NK-92 (cell line): ENCODE measurements around the gene RER1.

ENCODE experiments used
- DNase-seq: peaks from one replicate; lab custom pipeline; 2025; ENCODE audit not compliant: unreplicated experiment; lab: John Stamatoyannopoulos, UW

Gene RER1

GRCh38 chr1:2353551-2354438 is 37.8 kb upstream of the RER1 start:
- no peak for DNase-seq

- no peak for DNase-seq
These were observed 36.9 kb upstream of the RER1 start for GRCh38 chr1:2354511-2355372.

DNA sequence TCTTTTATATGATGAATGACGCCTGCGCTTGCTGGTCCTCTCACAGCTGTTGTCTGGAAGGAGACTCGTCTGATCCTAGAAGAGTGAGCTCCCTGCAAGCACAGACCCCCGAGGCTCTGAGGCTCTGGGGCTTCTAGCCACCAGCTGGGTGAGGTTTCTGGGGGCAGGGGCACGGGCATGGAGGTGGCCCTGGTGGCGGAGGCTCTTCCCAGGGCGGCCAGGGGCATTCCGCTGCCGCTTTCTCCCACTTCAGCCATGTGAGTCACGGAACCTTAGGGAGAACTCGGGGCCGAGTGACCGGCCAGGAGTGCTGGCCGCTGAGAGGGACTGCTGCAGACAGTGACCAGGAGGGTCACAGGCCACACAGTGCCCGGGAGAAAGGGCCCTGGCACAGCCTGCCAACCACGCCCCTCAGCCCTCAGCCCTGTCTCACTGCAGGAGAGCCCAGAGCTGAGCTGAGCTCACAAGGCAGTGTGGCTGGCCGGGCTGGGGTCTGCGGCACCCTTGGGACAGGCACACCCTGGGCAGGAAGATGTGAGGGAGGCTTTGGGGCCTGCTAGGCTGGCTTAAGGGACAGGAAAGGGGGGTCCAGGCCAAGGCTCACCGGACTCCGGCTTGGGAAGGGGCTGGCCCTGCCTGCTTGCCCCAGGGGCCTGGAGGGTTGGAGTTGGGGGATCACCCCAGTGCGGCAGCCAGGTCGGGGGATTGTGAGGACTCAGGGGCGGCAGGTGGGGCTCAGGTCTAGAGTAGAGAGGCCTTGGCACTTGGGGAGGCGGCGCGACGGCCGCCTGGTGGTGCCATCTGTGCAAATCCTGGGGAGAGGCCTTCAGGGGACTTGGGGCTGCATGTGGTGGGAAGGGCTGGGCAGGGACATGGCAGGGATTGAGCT is 36.0 kb upstream of the RER1 start:
- no peak for DNase-seq

- DNase-seq, result no peak
These were observed 35.2 kb upstream of the RER1 start for GRCh38 chr1:2356401-2356800.

DNA sequence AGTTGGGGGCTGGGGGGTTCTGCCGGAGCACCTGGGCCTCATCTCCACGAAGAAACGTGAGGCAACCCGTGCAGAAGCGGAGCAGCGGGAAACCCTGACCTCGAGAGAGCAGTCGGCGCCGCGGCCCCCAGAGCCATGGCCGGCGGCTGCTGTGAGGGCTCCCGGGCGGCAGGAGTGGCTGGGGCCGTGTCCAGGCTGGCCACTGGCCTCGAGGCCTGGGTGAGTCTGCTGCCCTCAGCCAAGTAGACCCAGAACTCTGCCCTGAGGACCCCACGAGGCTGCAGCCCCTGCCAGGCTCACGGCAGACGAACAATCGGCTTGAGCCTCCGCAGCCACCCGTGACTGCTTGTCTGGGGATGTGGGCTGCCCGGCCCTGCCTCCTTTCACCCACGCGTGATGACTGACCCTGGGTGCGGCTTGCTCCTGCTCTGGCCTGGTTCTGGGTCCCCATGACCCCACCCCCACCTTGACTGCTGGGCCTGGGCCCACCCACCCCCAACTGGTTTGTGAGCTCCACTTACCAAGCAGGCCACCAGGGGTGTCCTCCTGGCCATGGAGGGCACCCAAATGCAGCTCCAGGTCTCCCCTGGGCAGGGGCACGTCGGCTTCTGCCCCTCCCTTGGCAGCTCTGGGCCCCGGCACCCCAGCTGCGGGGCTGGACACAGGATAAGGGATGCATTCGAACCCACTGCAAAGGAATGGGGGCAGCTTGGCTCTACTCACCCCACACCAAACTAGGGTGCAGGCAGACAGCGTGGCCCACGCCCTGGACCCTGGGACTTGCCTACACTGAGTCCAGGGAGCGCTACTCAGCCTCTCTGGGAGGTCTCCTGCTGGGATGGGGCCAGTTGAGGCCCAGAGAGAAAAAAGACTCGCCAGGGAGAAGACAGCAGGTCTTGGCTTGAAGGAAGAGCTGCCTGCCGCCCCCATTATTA is 34.5 kb upstream of the RER1 start:
- no peak for DNase-seq

GRCh38 chr1:2358072-2358471 is 33.6 kb upstream of the RER1 start:
- no peak for DNase-seq

DNA sequence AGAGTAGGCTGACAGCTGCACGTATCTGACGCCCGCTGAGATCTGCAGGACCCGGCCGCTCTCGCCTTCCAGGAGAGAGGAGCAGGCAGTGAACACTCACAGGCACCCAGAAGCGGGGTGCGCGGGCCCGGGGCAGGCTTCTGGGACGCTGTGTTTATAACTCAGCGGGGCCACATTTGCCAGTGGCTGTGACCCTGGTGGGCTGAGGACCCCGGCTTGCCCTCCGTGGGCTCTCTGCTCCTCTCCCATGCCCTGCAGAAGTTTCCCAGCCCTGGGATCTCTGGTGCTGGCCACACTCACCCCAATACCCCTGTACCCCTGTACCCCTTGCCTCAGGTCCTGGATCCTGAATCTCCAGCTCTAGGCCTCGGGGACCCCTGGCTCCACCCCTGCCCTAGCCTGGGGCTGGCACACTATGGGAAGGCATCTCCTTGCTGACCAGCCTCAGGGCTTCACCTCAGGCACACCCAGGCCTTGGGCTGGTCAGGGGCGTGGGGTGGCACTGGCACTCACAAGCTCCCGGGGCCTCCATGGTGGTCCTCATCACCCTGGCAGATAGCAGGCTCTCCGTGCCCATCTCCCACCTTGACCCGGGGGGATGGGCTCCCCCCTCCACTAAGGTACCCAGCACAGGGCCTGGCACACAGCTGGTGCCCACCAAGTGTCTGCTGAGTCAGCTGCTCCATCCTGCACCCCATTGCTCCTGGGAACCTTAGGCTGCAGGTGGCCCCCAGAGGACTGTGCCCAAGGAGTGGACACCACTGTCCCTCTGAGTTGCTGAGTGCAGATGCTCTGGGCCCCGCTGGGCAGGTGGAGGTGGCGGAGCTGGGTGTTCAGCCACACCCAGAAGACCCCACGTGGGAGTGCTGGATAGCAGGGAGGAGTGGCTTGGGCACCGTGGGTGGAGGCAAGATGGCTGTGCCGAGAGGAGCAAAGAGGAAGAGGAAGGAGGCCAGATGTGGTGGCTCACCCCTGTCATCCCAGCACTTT is 32.7 kb upstream of the RER1 start:
- no peak for DNase-seq

GRCh38 chr1:2360588-2361364 is 30.9 kb upstream of the RER1 start:
- no peak for DNase-seq

DNA sequence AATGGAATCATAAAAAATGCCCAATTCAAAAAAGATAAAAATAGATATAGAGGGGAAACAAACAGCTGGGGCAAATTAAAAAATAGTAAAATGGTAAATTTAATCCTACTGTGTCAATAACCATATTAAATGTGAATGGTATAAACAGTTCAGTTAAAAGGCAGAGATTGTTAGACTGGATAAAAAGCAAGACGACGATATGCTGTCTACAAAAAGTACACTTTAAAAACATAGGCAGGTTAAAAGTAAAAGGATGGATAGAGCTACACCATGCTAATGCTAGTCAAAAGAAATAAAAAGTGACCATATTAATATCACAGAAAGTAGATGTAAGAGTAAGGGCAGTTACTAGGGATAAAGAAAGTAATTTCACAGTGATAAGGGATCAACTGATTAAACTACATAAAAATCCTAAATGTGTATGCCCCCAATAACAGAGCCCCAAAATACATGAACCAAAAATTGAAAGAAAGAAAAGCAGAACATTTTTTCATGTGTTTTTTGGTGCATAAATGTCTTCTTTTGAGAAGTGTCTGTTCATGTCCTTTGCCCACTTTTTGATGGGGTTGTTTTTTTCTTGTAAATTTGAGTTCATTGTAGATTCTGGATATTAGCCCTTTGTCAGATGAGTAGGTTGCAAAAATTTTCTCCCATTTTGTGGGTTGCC is 27.7 kb upstream of the RER1 start:
- no peak for DNase-seq

DNA sequence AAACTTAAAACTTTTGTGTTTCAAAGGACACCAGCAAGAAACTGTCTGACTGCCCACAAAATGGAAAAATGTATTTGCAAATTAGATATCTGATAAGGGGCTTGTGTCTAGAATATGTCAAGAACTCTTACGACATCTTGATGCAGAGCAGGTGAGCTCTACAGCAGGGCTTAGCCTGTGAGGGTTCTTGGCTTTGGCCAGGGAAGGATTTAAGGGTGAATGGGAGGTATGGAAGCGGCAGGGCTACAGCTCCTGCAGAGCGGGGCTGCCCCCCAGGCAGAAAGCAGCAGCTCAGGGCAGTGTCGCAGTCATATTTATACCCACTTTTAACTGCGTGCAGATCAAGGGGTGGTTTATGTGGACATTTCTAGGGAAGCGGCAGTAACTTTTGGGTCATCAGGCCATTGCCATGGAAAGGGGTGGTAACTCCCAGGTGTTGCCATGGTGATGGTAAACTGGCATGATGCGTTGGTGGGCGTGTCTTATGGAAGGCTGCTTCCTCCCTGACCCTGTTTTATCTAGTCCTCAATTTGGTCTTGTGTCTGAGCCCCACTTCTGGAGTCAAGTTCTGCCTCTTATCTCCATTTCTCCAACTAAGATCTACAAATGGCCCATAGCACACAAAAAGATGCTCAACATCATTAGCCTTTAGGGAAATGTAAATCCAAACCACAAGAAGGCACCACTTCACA is 23.4 kb upstream of the RER1 start:
- no peak for DNase-seq

- no peak for DNase-seq
These were observed 18.8 kb upstream of the RER1 start for GRCh38 chr1:2372551-2373490.

GRCh38 chr1:2373551-2374251 is 17.9 kb upstream of the RER1 start:
- no peak for DNase-seq

DNA sequence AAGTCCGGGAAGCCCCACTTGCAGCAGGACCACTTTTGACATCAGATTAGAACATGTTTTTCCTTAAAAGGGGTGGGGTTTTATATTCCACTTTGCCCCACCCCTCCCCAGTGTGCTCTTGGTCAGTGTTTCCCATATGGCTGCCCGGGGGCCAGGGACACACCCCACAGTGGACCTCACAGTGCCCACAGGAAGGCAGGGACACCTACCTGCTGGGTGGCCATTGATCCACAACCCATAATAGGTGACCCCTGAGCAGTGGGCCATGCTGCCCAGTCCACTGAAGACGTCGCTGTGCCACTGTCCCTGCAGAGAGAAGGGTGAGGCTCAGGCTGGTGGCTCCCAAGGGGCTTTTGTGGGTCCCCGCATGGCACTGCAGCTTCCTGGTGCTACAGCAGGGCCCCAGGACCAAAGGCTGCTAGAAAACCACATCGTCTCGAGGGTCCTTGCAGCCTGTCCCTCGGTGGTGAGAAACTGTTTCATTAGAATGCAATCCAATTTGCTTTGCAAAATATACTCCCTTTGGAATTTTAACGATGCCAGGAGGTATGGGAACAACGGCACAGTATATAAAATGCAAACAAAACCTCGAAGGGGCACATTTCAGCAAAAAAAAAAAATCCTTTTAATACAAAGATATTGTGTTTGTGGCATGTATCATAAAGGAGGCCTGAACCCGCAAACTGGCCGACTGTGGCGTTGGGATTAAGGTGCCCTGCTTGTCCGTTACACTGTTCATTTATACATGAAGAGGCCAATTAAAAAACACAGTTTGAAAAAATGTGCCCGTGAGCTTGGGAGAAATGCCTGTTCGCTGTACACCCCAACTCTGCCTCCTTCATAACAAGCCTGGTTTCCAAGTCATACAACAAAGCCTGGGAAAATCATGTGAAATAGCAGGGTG is 17.1 kb upstream of the RER1 start:
- DNase-seq, result no peak

- DNase-seq, result no peak
These were observed 16.3 kb upstream of the RER1 start for GRCh38 chr1:2375246-2375922.
